ENCODE results near the gene PNKD. TPM values are rescaled to one million over a fixed set of nuclear protein-coding genes. Genes with fewer than 3 reads are reported as not detected.

PNKD gene
- total and polyA plus RNA-seq, 2 of the 8 experiments (the other 6 are each of a cell fraction or from before 2014, with no cell fraction given) = 43.9 to 65.4 TPM

GRCh38 chr2:218265626-218266025 lies 4.7 kb upstream of the PNKD start:
- Histone ChIP-seq H3K4me1 (replicated peaks in 1 of 4; ENCODE audit: control insufficient read depth in 3 of 4, insufficient read depth in 4 of 4, low read length in 3 of 4) (peaks cover 0 to 14% (median 12%) of the 10 kb centered on the region in 4 experiments; a peak in 6 of 7 replicates), H3K4ac (replicated peaks; ENCODE audit: insufficient read length, low read depth, low read length) (no peak overlapping the region), H3K56ac (replicated peaks; ENCODE audit: insufficient read length, low read depth, low read length) (no peak overlapping the region), H3K4me3 (ENCODE audit: extremely low read depth in 1 of 4, insufficient read depth in 2 of 4, low read depth in 3 of 4, low read length in 4 of 4) (no peak overlapping the region), H3K23me2 (ENCODE audit: low read depth, low read length) (peaks cover 5% of the 10 kb centered on the region), H3K9me3 (ENCODE audit: insufficient read depth in 2 of 2, low read depth in 1 of 2, low read length in 1 of 2) (no peaks in the 10 kb centered on the region), H2AK5ac (ENCODE audit: low read depth, low read length) (no peak overlapping the region), H4K20me1 (replicated peaks in 1 of 2; ENCODE audit: control insufficient read depth in 1 of 2, insufficient read depth in 2 of 2, low read length in 2 of 2) (peaks cover 0 to 14% of the 10 kb centered on the region in 2 experiments), H3K79me1 (ENCODE audit: low read depth, low read length) (peaks cover 3% of the 10 kb centered on the region; the same call in 1 of the 2 replicates), H2BK5ac (ENCODE audit: low read depth, low read length) (no peak overlapping the region), H4K8ac (ENCODE audit: extremely low read depth, insufficient read depth, low read length) (no peak overlapping the region; the same call in 1 of the 2 replicates), H3K36me3 (ENCODE audit: control insufficient read depth in 2 of 4, insufficient read depth in 4 of 4, low read length in 3 of 4) (peaks cover 15 to 40% (median 20%) of the 10 kb centered on the region in 4 experiments; a peak in 7 of 8 replicates), H3K27ac (ENCODE audit: low read depth, low read length) (no peak overlapping the region), H3K14ac (ENCODE audit: insufficient read length) (no peak overlapping the region), H4K5ac (ENCODE audit: insufficient read length, low read depth, low read length) (no peak overlapping the region), H3K9ac (replicated peaks in 1 of 4; ENCODE audit: extremely low read depth in 1 of 4, low read depth in 3 of 4, low read length in 3 of 4) (no peak overlapping the region), H2BK15ac (ENCODE audit: low read length) (no peak overlapping the region), H2BK120ac (replicated peaks; ENCODE audit: low read depth, low read length) (no peak overlapping the region), H3K4me2 (ENCODE audit: insufficient read depth in 1 of 2, low read depth in 2 of 2, low read length in 2 of 2) (no peak overlapping the region), H3K18ac (ENCODE audit: extremely low read depth, low read length) (no peak overlapping the region), H2BK20ac (ENCODE audit: low read length) (no peak overlapping the region), H3K23ac (ENCODE audit: insufficient read length) (no peak overlapping the region), H2BK12ac (ENCODE audit: low read depth, low read length) (no peak overlapping the region), H2AFZ (ENCODE audit: low read length) (no peak overlapping the region), H3K79me2 (ENCODE audit: control insufficient read depth in 1 of 2, insufficient read depth in 2 of 2, low read length in 2 of 2) (peaks cover 0 to 7% of the 10 kb centered on the region in 2 experiments; a peak in 2 of 4 replicates), H4K91ac (replicated peaks; ENCODE audit: insufficient read length, low read length) (no peak overlapping the region), H3K27me3 (replicated peaks in 1 of 4; ENCODE audit: control insufficient read depth in 3 of 4, extremely low read depth in 1 of 4, insufficient read depth in 3 of 4, low read length in 3 of 4) (no peaks in the 10 kb centered on the region)
- ChIA-PET CTCF (ENCODE audit: partially characterized antibody) (interaction anchor here (2.5 kb wide), 1 partner anchor 8 kb away, joined by 9 read pairs; no protein-coding TSS in a partner anchor), POLR2A (ENCODE audit: partially characterized antibody) (interaction anchor here (2.3 kb wide), 1 partner anchor 8 kb away, joined by 8 read pairs; no protein-coding TSS in a partner anchor)
- DNase-seq (ENCODE audit: low read depth in 1 of 2, low spot score in 2 of 2) (no peak), FAIRE-seq (no peak)
- 94% methylated on average over 7 of the region's 8 CpGs; no CpG with 5 or more reads in 1 of the 2 experiments for WGBS, 2 experiments (ENCODE audit: extremely low coverage in 1 of 2, insufficient coverage in 1 of 2, insufficient read length in 1 of 2, insufficient replicate concordance in 2 of 2, low coverage in 1 of 2, low lambda C conversion rate in 2 of 2, missing lambda C conversion rate in 1 of 2)
- no peak for TF ChIP-seq SAP30 (IDR thresholded peaks at IDR 0.05; ENCODE audit: insufficient read depth, insufficient replicate concordance, low read length)
- TF ChIP-seq POLR2AphosphoS5 (IDR thresholded peaks at IDR 0.05; ENCODE audit: low read depth, low read length) = no peak
- TF ChIP-seq SIX5 (IDR thresholded peaks at IDR 0.05; ENCODE audit: low read depth, low read length) = no peak
- no peak for TF ChIP-seq BCL11A (IDR thresholded peaks at IDR 0.05; ENCODE audit: low read depth in 2 of 2, low read length in 2 of 2)
- TF ChIP-seq SRF (IDR thresholded peaks at IDR 0.05; ENCODE audit: low read depth, low read length) = no peak
- no peak for TF ChIP-seq SIRT6 (IDR thresholded peaks at IDR 0.05; ENCODE audit: low read length)
- TF ChIP-seq POLR2A (IDR thresholded peaks at IDR 0.05; ENCODE audit: control extremely low read depth in 1 of 2, low read depth in 2 of 2, low read length in 2 of 2) = no peak
